DOHH2 (cell line): ENCODE measurements around the gene DCAF5.

Source experiments
- H3F3A ChIP-seq: fragments of 200-600 bp; sonication (generic), shearing (Covaris generic); 2 replicates; pipeline ENCODE4 v1.6.0; 2016; ENCODE audit warnings: antibody characterized with exemption, mild to moderate bottlenecking; ENCODE audit not compliant: control insufficient read depth, insufficient read depth
- H3K27ac ChIP-seq: fragments of 200-600 bp; sonication (generic); 2 replicates; pipeline ENCODE4 v1.5.1; 2014; ENCODE audit warnings: low read depth, mild to moderate bottlenecking, low read length, moderate library complexity
- H3K27me3 ChIP-seq: fragments of 200-600 bp; sonication (generic); 2 replicates; pipeline ENCODE4 v1.6.1; 2014; ENCODE audit warnings: mild to moderate bottlenecking, low read length, mixed read lengths; ENCODE audit not compliant: control insufficient read depth
- H3K36me3 ChIP-seq: fragments of 200-600 bp; sonication (generic); 2 replicates; pipeline ENCODE4 v1.6.1; 2014; ENCODE audit warnings: mild to moderate bottlenecking, low read length, moderate library complexity, mixed read lengths; ENCODE audit not compliant: control insufficient read depth
- H3K4me1 ChIP-seq: fragments of 200-600 bp; sonication (generic); 2 replicates; pipeline ENCODE4 v1.6.1; 2014; ENCODE audit warnings: mild to moderate bottlenecking, low read length, mixed read lengths; ENCODE audit not compliant: control insufficient read depth
- H3K4me2 ChIP-seq: fragments of 200-600 bp; sonication (generic); 2 replicates; pipeline ENCODE4 v1.6.0; 2014; ENCODE audit warnings: mild to moderate bottlenecking, low read length, moderate library complexity
- H3K4me3 ChIP-seq: fragments of 200-600 bp; sonication (generic); 2 replicates; pipeline ENCODE4 v1.5.1; 2014; ENCODE audit warnings: mild to moderate bottlenecking, low read length, mixed read lengths
- H3K79me2 ChIP-seq: fragments of 200-600 bp; sonication (generic); 2 replicates; pipeline ENCODE4 v1.6.1; 2014; ENCODE audit warnings: mild to moderate bottlenecking, low read length, mixed read lengths; ENCODE audit not compliant: control insufficient read depth
- H3K9me2 ChIP-seq: fragments of 200-600 bp; sonication (generic); replicated peaks from 2 replicates; pipeline ENCODE4 v1.6.1; 2014; ENCODE audit warnings: mild to moderate bottlenecking, low read length, mixed read lengths; ENCODE audit not compliant: control insufficient read depth
- H3K9me3 ChIP-seq: fragments of 200-600 bp; sonication (generic); 2 replicates; pipeline ENCODE4 v1.6.1; 2014; ENCODE audit warnings: antibody characterized with exemption, low read length, mixed read lengths; ENCODE audit not compliant: control insufficient read depth, insufficient read depth
- H4K20me1 ChIP-seq: fragments of 200-600 bp; sonication (generic); 2 replicates; pipeline ENCODE4 v1.6.0; 2014; ENCODE audit warnings: low read depth, mild to moderate bottlenecking, antibody characterized with exemption, low read length, moderate library complexity; ENCODE audit not compliant: control insufficient read depth, insufficient read depth
- EZH2phosphoT487 ChIP-seq: fragments of 200-600 bp; sonication (generic); IDR thresholded peaks from 2 replicates; pipeline ENCODE4 v1.6.1; 2017; ENCODE audit warnings: borderline replicate concordance, mild to moderate bottlenecking, antibody characterized with exemption, low read length, moderate library complexity, mixed read lengths
- TF ChIP-seq, protein P1 (sequence below): fragments of 200-600 bp; sonication (generic); IDR thresholded peaks from one replicate; pipeline ENCODE4 v1.5.1; 2014; ENCODE audit warnings: antibody characterized with exemption, mild to moderate bottlenecking, low read depth, low read length; ENCODE audit not compliant: poor library complexity, severe bottlenecking

DCAF5 gene

DNA sequence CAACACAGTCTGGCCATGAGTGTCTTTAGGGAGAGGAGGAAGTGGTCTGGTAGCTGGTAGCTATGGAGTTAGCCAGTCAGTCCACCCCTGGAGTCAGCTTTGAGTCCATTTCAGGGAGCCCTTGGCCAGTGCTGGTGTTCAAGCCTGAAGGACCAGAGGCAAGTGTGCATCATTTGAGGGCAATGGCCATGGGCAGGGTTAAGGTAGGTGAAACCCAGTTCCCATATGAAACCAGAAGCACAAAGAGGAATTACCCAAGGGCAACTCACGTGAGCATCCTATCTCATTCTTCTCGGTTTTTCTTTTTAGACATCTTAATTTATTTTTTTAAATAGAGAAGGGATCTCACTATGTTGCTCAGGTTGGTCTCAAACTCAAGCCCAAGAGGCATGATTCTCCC, 112.6 kb downstream of the DCAF5 start:
- TF ChIP-seq EZH2phosphoT487 = no peak
- TF ChIP-seq, protein P1, sequence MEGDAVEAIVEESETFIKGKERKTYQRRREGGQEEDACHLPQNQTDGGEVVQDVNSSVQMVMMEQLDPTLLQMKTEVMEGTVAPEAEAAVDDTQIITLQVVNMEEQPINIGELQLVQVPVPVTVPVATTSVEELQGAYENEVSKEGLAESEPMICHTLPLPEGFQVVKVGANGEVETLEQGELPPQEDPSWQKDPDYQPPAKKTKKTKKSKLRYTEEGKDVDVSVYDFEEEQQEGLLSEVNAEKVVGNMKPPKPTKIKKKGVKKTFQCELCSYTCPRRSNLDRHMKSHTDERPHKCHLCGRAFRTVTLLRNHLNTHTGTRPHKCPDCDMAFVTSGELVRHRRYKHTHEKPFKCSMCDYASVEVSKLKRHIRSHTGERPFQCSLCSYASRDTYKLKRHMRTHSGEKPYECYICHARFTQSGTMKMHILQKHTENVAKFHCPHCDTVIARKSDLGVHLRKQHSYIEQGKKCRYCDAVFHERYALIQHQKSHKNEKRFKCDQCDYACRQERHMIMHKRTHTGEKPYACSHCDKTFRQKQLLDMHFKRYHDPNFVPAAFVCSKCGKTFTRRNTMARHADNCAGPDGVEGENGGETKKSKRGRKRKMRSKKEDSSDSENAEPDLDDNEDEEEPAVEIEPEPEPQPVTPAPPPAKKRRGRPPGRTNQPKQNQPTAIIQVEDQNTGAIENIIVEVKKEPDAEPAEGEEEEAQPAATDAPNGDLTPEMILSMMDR = no peak
- no peaks in the 10 kb centered on the region for H3K4me1 ChIP-seq

DNA sequence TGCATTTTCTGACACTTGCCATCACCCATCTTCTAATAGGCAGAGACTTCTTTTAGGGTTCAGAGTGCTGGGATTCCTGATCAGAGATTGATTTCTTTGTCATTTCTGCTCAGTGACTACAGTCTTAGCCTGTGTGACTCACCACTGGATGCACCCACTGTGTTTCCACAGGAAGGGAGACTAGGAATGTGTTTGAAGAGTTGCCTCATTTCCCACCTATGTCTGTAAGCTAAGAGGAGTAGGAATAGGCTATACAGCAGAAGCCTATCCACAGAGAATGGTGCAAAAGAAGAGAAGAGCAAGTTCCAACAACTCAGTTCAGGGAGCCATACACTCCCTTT, 113.7 kb downstream of the DCAF5 start:
- TF ChIP-seq EZH2phosphoT487 = no peak
- TF ChIP-seq, protein P1 = no peak
- no peak overlapping the region for H3K4me2 ChIP-seq
- no peak overlapping the region for H3K4me3 ChIP-seq
- peaks cover 37% of the 10 kb centered on the region for H3K27me3 ChIP-seq
- no peak overlapping the region for H3K27ac ChIP-seq
- H3K9me2 ChIP-seq = no peaks in the 10 kb centered on the region
- H4K20me1 ChIP-seq = no peaks in the 10 kb centered on the region
- no peaks in the 10 kb centered on the region for H3K4me1 ChIP-seq
- H3K9me3 ChIP-seq = no peaks in the 10 kb centered on the region
- no peaks in the 10 kb centered on the region for H3F3A ChIP-seq
- H3K36me3 ChIP-seq = no peaks in the 10 kb centered on the region
- no peaks in the 10 kb centered on the region for H3K79me2 ChIP-seq

More for the DNA sequence above, 112.6 kb downstream of the DCAF5 start:
- Histone ChIP-seq H4K20me1 (no peaks in the 10 kb centered on the region), H3F3A (no peaks in the 10 kb centered on the region), H3K9me2 (no peaks in the 10 kb centered on the region), H3K79me2 (no peaks in the 10 kb centered on the region), H3K27ac (no peak overlapping the region), H3K27me3 (peaks cover 44% of the 10 kb centered on the region), H3K4me2 (no peak overlapping the region), H3K36me3 (no peaks in the 10 kb centered on the region), H3K9me3 (no peaks in the 10 kb centered on the region), H3K4me3 (no peak overlapping the region)

DNA sequence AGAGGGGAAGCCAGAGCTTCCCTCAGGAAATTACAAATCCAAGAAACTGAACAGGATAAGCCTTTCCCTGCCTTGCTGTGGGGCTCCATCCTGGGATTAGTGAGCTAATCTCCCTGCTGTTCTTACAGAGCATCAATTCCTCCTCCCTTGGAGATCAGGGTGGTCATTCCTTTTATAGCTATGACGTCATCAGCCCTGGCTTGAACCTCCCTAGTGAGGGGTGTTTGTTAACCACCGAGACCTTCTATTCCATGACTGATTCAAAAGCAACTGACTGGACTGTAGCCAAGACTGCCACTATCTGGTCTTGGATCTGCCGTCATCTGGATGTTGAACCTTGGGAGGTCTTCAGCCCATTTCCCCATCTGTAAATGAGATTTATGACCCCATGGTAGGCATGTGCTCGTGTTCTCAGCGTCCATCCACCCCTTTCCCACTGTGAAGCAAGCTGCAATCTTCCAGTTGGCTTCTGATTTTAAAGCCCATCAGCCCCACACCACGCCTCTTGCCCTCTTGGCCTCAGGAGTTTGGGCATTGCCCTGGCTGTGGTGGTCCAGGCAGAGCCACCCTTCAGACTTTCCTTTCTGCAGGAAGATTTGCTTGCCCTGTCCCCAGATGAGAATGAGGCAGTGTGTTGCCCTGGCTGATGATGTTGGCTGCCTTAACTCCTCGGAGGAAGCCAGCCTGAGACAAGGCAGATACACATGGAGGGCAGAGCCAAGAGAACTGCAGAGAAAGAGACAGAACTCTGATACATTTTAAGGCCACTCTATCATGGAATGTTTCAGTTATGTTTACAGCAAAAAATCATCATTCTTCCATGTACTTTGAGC, 114.2 kb downstream of the DCAF5 start:
- Histone ChIP-seq H3K9me2 (no peaks in the 10 kb centered on the region), H3K36me3 (no peaks in the 10 kb centered on the region), H4K20me1 (no peaks in the 10 kb centered on the region), H3K27ac (no peak overlapping the region), H3K4me1 (no peaks in the 10 kb centered on the region), H3K4me3 (no peak overlapping the region), H3K9me3 (no peaks in the 10 kb centered on the region), H3K79me2 (no peaks in the 10 kb centered on the region), H3K4me2 (no peak overlapping the region), H3K27me3 (peaks cover 36% of the 10 kb centered on the region), H3F3A (no peaks in the 10 kb centered on the region)
- TF ChIP-seq, protein P1 = no peak
- TF ChIP-seq EZH2phosphoT487 = no peak
